NCI-H1417 (cell line): ENCODE data around the gene ATP2B2.

Source experiments
- DNase-seq, 3 experiments: peaks; one replicate each; lab custom pipeline; 2025; lab: John Stamatoyannopoulos, UW

ATP2B2 gene

GRCh38 chr3:10381336-10381735, 124.0 kb downstream of the ATP2B2 start:
- DNase-seq, result peak in 1 of 3 experiments; percentile 0

- no peak for DNase-seq
These were observed 124.5 kb downstream of the ATP2B2 start for GRCh38 chr3:10380906-10381305.

GRCh38 chr3:10379961-10380360, 125.4 kb downstream of the ATP2B2 start:
- no peak for DNase-seq

- no peak for DNase-seq
These were observed 126.2 kb downstream of the ATP2B2 start for GRCh38 chr3:10379161-10379560.

- DNase-seq, result no peak
These were observed 126.6 kb downstream of the ATP2B2 start for GRCh38 chr3:10378742-10379141.

GRCh38 chr3:10378246-10378645, 127.1 kb downstream of the ATP2B2 start:
- no peak for DNase-seq

GRCh38 chr3:10377148-10377725, 128.1 kb downstream of the ATP2B2 start:
- DNase-seq, result no peak

GRCh38 chr3:10376353-10376752, 129.0 kb downstream of the ATP2B2 start:
- peak in 1 of 3 experiments; percentile 17 for DNase-seq

- no peak for DNase-seq
These were observed 129.9 kb downstream of the ATP2B2 start for GRCh38 chr3:10375296-10376053.

GRCh38 chr3:10374311-10374710, 131.1 kb downstream of the ATP2B2 start:
- DNase-seq, result no peak

GRCh38 chr3:10373686-10374261, 131.6 kb downstream of the ATP2B2 start:
- no peak for DNase-seq

- DNase-seq, result no peak
These were observed 133.6 kb downstream of the ATP2B2 start for GRCh38 chr3:10371789-10372188.

- DNase-seq, result no peak
These were observed 134.2 kb downstream of the ATP2B2 start for GRCh38 chr3:10371167-10371566.

GRCh38 chr3:10370429-10370828, 135.0 kb downstream of the ATP2B2 start:
- DNase-seq, result no peak

- no peak for DNase-seq
These were observed 136.9 kb downstream of the ATP2B2 start for GRCh38 chr3:10368512-10368911.

GRCh38 chr3:10367506-10367905, 137.9 kb downstream of the ATP2B2 start:
- no peak for DNase-seq

GRCh38 chr3:10366651-10367101, 138.7 kb downstream of the ATP2B2 start:
- no peak for DNase-seq

- DNase-seq, result no peak
These were observed 139.6 kb downstream of the ATP2B2 start for GRCh38 chr3:10365791-10366190.

GRCh38 chr3:10365316-10365715, 140.1 kb downstream of the ATP2B2 start:
- DNase-seq, result no peak

GRCh38 chr3:10364806-10365205, 140.6 kb downstream of the ATP2B2 start:
- no peak for DNase-seq

GRCh38 chr3:10363935-10364334, 141.5 kb downstream of the ATP2B2 start:
- no peak for DNase-seq

GRCh38 chr3:10361375-10361774, 144.0 kb downstream of the ATP2B2 start:
- DNase-seq, result peak in 2 of 3 experiments; percentile 52 to 78

- no peak for DNase-seq
These were observed 144.9 kb downstream of the ATP2B2 start for GRCh38 chr3:10360478-10360877.
